GM19239 (cell line): ENCODE results near the gene HTATSF1.

Experiments used
- DNase-seq: peaks from one replicate; pipeline ENCODE4 v3.0.0; 2011; ENCODE audit warnings: low spot score; ENCODE audit not compliant: insufficient read length
- FAIRE-seq: peaks from 2 replicates; lab custom pipeline; 2011; peaks lifted over from hg19 to GRCh38; lab: Jason Lieb, UNC

Gene HTATSF1, protein sequence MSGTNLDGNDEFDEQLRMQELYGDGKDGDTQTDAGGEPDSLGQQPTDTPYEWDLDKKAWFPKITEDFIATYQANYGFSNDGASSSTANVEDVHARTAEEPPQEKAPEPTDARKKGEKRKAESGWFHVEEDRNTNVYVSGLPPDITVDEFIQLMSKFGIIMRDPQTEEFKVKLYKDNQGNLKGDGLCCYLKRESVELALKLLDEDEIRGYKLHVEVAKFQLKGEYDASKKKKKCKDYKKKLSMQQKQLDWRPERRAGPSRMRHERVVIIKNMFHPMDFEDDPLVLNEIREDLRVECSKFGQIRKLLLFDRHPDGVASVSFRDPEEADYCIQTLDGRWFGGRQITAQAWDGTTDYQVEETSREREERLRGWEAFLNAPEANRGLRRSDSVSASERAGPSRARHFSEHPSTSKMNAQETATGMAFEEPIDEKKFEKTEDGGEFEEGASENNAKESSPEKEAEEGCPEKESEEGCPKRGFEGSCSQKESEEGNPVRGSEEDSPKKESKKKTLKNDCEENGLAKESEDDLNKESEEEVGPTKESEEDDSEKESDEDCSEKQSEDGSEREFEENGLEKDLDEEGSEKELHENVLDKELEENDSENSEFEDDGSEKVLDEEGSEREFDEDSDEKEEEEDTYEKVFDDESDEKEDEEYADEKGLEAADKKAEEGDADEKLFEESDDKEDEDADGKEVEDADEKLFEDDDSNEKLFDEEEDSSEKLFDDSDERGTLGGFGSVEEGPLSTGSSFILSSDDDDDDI

GRCh38 chrX:136497556-136498052 is at the start of gene HTATSF1:
Gene HTATSF1 (plus strand): TSS chrX:136497592. CDS start chrX:136497685, 93 bp downstream.
- DNase-seq (no peak), FAIRE-seq (peak; percentile 93)

DNA sequence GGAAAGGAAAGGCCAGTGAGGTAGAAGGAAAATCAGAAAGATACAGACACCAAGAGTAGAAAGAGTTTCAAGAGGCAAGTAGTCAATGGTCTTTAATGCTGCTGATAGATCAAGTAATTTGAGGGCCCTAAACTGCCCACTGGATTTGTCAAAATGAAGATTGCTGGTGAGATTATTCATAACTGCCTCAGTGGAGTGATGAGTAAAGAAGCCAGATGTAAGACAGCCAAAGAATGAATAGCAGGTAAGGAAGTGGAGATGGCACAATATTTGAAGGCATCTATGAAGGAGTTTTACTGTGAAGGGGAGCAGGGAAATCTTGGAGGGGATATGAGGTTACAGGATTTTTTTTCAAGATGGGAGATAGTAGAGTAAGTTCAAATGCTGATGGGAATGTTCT is 49.4 kb upstream of the HTATSF1 start:
- no peak for FAIRE-seq

DNA sequence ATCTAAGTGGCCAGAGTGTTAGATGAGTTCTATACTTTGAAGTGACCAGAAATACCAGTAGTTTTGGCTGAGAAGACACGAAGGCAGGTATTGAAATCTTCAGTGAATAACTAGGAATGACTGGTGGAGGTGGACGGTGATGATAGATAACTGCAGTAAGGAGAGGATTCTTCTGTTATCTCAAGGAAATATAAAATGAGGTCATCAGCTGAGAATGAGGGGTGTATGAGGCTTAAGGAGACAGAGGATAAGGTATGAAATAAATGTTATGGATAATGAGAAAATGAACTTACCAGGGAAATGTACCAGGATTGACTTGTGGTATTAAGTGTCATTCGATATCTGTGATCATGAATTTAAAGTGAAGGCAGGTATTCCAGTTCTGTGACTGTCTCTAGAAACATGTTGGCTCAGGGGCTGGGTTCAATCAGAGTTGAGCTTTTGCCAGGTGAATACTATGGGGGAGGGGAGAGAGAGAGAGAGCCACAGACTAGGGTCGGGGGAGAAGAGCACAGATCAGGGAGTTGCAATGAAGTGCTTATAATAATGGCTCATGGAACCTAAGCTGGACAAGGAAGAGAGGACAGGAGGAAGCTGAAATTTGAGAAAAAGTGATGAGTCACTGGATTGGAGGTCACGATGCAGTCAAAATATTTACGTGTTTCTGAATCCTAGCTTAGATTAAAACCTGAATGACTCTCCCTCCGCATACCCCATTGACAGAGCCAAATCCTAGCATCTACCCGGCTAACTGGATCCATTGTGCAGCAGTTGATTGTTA is 47.2 kb upstream of the HTATSF1 start:
- DNase-seq (no peak), FAIRE-seq (no peak)

More for the DNA sequence above, 49.4 kb upstream of the HTATSF1 start:
- DNase-seq = no peak

- peak; percentile 39 for FAIRE-seq
- no peak for DNase-seq
Measured at GRCh38 chrX:136452614-136453013, 44.8 kb upstream of the HTATSF1 start.

GRCh38 chrX:136453114-136453513 is 44.3 kb upstream of the HTATSF1 start:
- DNase-seq (no peak), FAIRE-seq (no peak)

- no peak for DNase-seq
- no peak for FAIRE-seq
Measured at GRCh38 chrX:136453771-136454170, 43.6 kb upstream of the HTATSF1 start.

GRCh38 chrX:136456133-136456532 is 41.3 kb upstream of the HTATSF1 start:
- FAIRE-seq (no peak), DNase-seq (no peak)

- DNase-seq (no peak), FAIRE-seq (no peak)
Measured at GRCh38 chrX:136457303-136457917, 40.0 kb upstream of the HTATSF1 start.

DNA sequence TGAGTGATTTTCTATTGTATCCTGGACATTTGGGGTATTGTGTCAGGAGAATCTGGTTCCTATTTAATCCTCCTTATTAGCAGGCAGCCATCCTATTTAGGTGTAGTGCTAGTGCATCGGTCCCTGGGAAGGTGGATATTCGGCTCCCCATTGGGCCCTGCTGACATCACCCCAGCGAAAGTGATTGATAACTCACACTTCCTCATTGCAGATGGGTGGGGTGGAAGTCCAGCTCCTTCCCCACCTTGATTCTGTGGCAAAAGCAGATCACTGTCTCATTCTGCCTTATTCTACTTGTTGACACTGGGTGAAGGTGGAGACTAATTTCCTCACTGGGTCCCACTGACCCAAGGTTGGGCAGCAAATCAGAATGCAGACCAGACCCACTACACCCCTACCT is 32.8 kb upstream of the HTATSF1 start:
- no peak for FAIRE-seq
- DNase-seq = no peak

DNA sequence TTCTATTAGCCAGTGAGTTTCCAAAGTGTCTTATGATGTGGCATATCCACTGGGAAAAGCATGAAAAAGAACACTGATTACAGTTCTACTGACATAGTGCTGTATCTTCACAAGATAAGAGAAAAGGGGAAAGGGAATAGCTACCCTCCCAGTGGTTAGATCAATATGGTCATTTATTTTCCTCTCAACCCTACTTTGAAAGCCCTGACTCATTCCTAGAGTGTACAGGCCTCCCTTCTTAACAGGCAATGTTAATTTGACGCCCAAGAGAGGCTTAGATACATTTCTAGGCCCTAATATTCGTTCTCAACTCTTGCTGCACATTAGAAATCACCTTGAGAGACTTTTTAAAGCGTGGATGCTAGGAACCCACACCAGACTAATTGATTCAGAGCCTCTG is 30.1 kb upstream of the HTATSF1 start:
- DNase-seq = no peak
- peak; percentile 75 for FAIRE-seq

GRCh38 chrX:136468391-136469103 is 28.8 kb upstream of the HTATSF1 start:
- DNase-seq = no peak
- no peak for FAIRE-seq

DNA sequence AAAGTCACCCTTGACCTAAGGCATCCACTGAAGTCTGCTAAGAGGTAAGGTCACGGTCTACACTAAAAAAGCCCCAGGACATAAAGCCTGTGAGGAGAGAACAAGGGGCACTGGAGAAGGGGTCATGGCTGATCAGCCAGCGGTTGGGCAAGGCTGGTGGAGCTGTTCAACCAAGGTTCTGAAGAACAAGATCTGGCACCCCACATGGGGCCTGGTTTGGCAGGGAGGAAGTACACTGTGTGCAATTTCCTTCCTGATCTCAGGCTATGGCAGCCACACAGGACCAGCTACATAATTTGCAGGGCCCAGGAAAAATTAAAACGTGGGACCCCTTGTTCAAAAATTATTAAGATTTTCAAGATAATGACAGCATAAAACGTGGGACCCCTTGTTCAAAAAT is 23.7 kb upstream of the HTATSF1 start:
- no peak for DNase-seq
- FAIRE-seq = no peak

- FAIRE-seq = no peak
Measured at GRCh38 chrX:136475236-136475635, 22.2 kb upstream of the HTATSF1 start.

DNA sequence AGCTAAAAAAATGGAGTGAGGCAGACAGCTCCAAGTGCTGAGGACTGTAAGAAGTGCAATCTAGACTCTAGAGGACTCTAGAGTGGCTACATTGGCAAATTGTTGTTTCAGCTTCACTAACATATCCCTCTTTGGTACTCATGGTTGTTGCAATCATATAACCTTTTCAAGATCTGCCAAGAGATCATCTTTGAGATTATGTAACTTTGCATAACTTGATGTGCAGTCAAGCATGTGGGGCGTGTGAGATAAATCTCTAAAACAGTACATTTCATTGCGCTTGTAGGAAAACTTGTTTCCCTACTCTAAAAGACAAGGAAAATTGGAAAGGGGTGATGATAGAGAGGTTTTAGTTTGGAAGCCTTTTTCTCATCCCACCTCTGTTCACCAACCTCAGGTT is 20.9 kb upstream of the HTATSF1 start:
- DNase-seq = no peak
- FAIRE-seq = no peak

More at GRCh38 chrX:136475236-136475635, 22.2 kb upstream of the HTATSF1 start:
- DNase-seq = no peak

- DNase-seq (no peak), FAIRE-seq (no peak)
Measured at GRCh38 chrX:136477026-136477425, 20.4 kb upstream of the HTATSF1 start.

DNA sequence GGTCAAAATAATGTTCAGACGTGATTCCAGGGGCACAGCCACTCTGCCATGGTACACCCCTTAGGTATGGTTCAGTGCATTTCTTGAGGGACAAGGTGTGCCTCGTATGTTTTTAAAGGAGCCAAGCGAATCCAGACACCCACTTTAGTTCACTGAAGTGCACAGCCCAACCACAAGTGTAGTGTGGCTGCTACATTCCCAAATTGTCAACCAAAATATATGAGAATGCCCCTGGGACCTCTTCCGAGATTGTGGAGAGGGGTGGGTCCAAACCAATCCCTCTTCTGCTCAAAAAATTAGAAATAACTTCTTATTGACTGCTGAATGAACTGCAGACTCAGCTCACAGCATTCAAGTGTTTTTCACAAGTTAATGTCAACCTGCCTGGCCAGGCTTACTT is 17.0 kb upstream of the HTATSF1 start:
- no peak for FAIRE-seq
- DNase-seq = no peak

GRCh38 chrX:136487647-136488046 is 9.7 kb upstream of the HTATSF1 start, which contains the start of gene BRS3:
Gene BRS3 (plus strand): TSS chrX:136487947. CDS start chrX:136488115, 168 bp downstream.
- FAIRE-seq (no peak), DNase-seq (no peak)

GRCh38 chrX:136488706-136489105 is 8.7 kb upstream of the HTATSF1 start:
- no peak for DNase-seq
- no peak for FAIRE-seq

DNA sequence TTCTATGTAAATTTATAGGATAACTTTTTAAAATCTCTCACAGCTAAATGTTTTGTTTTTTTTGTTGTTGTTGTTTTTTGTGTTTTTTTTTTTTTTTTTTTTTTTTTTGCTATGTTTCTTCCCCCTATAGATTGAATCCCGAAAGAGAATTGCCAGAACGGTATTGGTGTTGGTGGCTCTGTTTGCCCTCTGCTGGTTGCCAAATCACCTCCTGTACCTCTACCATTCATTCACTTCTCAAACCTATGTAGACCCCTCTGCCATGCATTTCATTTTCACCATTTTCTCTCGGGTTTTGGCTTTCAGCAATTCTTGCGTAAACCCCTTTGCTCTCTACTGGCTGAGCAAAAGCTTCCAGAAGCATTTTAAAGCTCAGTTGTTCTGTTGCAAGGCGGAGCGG is 5.6 kb upstream of the HTATSF1 start:
- no peak for DNase-seq

More for the DNA sequence above, 5.6 kb upstream of the HTATSF1 start:
- no peak for FAIRE-seq
